Neural progenitor cell (in vitro differentiated cells): Measurements from ENCODE around the gene ZNF718. TPM values are rescaled to one million over a fixed set of nuclear protein-coding genes. Genes with fewer than 3 reads are reported as not detected.

Experiments used
- DNase-seq: peaks from one replicate; pipeline ENCODE4 v3.0.0-alpha.2; 2016; ENCODE audit warnings: low spot score
- H2AFZ ChIP-seq: fragments of 200-600 bp; sonication (generic); replicated peaks from 2 replicates; pipeline ENCODE4 v1.6.1; 2016; ENCODE audit warnings: antibody characterized with exemption
- H3F3A ChIP-seq: fragments of 200-600 bp; sonication (generic); 2 replicates; pipeline ENCODE4 v1.6.1; 2016; ENCODE audit warnings: antibody characterized with exemption, low read depth
- H3K27ac ChIP-seq: fragments of 200-600 bp; sonication (generic); 2 replicates; pipeline ENCODE4 v1.5.1; 2016; ENCODE audit warnings: mild to moderate bottlenecking
- H3K27me3 ChIP-seq: fragments of 200-600 bp; sonication (generic); 2 replicates; pipeline ENCODE4 v1.6.1; 2016; ENCODE audit warnings: mild to moderate bottlenecking, moderate library complexity
- H3K36me3 ChIP-seq: fragments of 200-600 bp; sonication (generic); 2 replicates; pipeline ENCODE4 v1.5.1; 2016
- H3K4me1 ChIP-seq: fragments of 200-600 bp; sonication (generic); 2 replicates; pipeline ENCODE4 v1.6.1; 2016; ENCODE audit warnings: mixed run types
- H3K4me2 ChIP-seq: fragments of 200-600 bp; sonication (generic); 2 replicates; pipeline ENCODE4 v1.6.1; 2016
- H3K4me3 ChIP-seq: fragments of 200-600 bp; sonication (generic); 2 replicates; pipeline ENCODE4 v1.5.1; 2016
- H3K79me2 ChIP-seq: fragments of 200-600 bp; sonication (generic); 2 replicates; pipeline ENCODE4 v1.6.1; 2016; ENCODE audit warnings: low read depth
- H3K9ac ChIP-seq: fragments of 200-600 bp; sonication (generic); 2 replicates; pipeline ENCODE4 v1.6.1; 2016
- H3K9me3 ChIP-seq: fragments of 200-600 bp; sonication (generic); 2 replicates; pipeline ENCODE4 v1.5.1; 2016; ENCODE audit warnings: low read depth
- H4K20me1 ChIP-seq: fragments of 200-600 bp; sonication (generic); 2 replicates; pipeline ENCODE4 v1.6.1; 2016; ENCODE audit warnings: low read depth
- H3K27ac Mint-ChIP-seq: 3 replicates; pipeline ENCODE4 v1.8.0; 2021; ENCODE audit warnings: mixed read lengths
- H3K27me3 Mint-ChIP-seq: 2 replicates; pipeline ENCODE4 v1.8.0; 2022; ENCODE audit warnings: low read depth, mild to moderate bottlenecking, inconsistent platforms, moderate library complexity, mixed read lengths; ENCODE audit not compliant: insufficient read depth
- H3K36me3 Mint-ChIP-seq: 3 replicates; pipeline ENCODE4 v1.8.0; 2021; ENCODE audit warnings: mixed read lengths
- H3K4me1 Mint-ChIP-seq: 3 replicates; pipeline ENCODE4 v1.8.0; 2021; ENCODE audit warnings: mixed read lengths
- H3K4me3 Mint-ChIP-seq: 3 replicates; pipeline ENCODE4 v1.8.0; 2021; ENCODE audit warnings: mild to moderate bottlenecking, moderate library complexity, mixed read lengths
- H3K9me3 Mint-ChIP-seq: 3 replicates; pipeline ENCODE4 v1.8.0; 2020; ENCODE audit warnings: mixed read lengths
- CTCF ChIP-seq: fragments of 200-600 bp; sonication (generic); IDR thresholded peaks from 2 replicates; pipeline ENCODE4 v1.5.1; 2017; ENCODE audit warnings: antibody characterized with exemption, mild to moderate bottlenecking
- EZH2 ChIP-seq: fragments of 200-600 bp; sonication (generic); IDR thresholded peaks from 2 replicates; pipeline ENCODE4 v1.6.1; 2017; ENCODE audit warnings: antibody characterized with exemption, mild to moderate bottlenecking, moderate library complexity
- EZH2phosphoT487 ChIP-seq: fragments of 200-600 bp; sonication (generic); IDR thresholded peaks from 2 replicates; pipeline ENCODE4 v1.6.1; 2017; ENCODE audit warnings: antibody characterized with exemption
- total RNA-seq: library from RNA; depleted of rRNA; stranded (reverse); fragments of >200 nt; gene quantifications from 2 replicates; pipeline ENCODE4 v1.2.3, GENCODE V29; 2015; ENCODE audit warnings: low replicate concordance

Gene ZNF718
- total RNA-seq, 1 donor from 2014 or later = 15.4 TPM

GRCh38 chr4:112771-113170 is 11.5 kb upstream of the ZNF718 start:
- Histone ChIP-seq H3K27me3 (no peaks in the 10 kb centered on the region), H2AFZ (no peak overlapping the region), H3F3A (no peaks in the 10 kb centered on the region), H3K9ac (no peak overlapping the region), H3K4me1 (no peaks in the 10 kb centered on the region), H3K27ac (no peak overlapping the region), H3K4me3 (no peak overlapping the region), H3K4me2 (no peak overlapping the region), H3K79me2 (no peaks in the 10 kb centered on the region), H3K36me3 (no peaks in the 10 kb centered on the region), H3K9me3 (no peaks in the 10 kb centered on the region), H4K20me1 (no peaks in the 10 kb centered on the region)
- TF ChIP-seq EZH2 (no peak), CTCF (no peak), EZH2phosphoT487 (no peak)
- Mint-ChIP-seq H3K36me3 (no peaks in the 10 kb centered on the region), H3K4me3 (no peak overlapping the region), H3K4me1 (no peaks in the 10 kb centered on the region), H3K27ac (no peak overlapping the region), H3K27me3 (peaks cover 15% of the 10 kb centered on the region), H3K9me3 (peaks cover 50% of the 10 kb centered on the region)
- DNase-seq = no peak

DNA sequence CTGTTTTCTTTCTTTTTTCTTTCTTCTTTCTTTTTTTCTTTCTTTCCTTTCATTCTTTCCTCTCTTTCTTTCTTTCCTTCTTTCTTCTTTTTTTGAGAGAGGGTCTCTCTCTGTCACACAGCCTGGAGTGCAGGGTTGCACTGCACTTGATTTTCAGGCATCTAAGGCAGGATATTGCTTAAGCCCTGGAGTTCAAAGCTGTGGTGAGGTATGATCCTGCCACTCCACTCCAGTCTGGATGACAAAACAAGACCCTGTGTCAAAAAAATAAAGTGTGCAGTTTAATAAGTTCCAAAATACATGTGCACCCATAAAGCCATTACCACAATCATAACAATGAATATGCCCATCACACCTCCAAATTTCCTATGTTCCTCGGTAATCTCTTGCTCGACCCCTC is 10.6 kb upstream of the ZNF718 start:
- H3K4me2 ChIP-seq = no peak overlapping the region
- Mint-ChIP-seq H3K27me3 (peaks cover 12% of the 10 kb centered on the region), H3K36me3 (no peaks in the 10 kb centered on the region), H3K4me1 (no peaks in the 10 kb centered on the region), H3K27ac (no peak overlapping the region), H3K9me3 (peaks cover 42% of the 10 kb centered on the region), H3K4me3 (no peak overlapping the region)
- no peak overlapping the region for H3K9ac ChIP-seq
- TF ChIP-seq EZH2 = no peak
- no peak for TF ChIP-seq EZH2phosphoT487
- no peak for TF ChIP-seq CTCF
- H3K79me2 ChIP-seq = no peaks in the 10 kb centered on the region
- no peaks in the 10 kb centered on the region for H3K4me1 ChIP-seq
- no peak overlapping the region for H3K4me3 ChIP-seq
- no peaks in the 10 kb centered on the region for H3K36me3 ChIP-seq
- no peak overlapping the region for H2AFZ ChIP-seq
- no peaks in the 10 kb centered on the region for H3F3A ChIP-seq
- no peak for DNase-seq
- H4K20me1 ChIP-seq = no peaks in the 10 kb centered on the region
- no peaks in the 10 kb centered on the region for H3K27me3 ChIP-seq
- no peaks in the 10 kb centered on the region for H3K9me3 ChIP-seq
- H3K27ac ChIP-seq = no peak overlapping the region

DNA sequence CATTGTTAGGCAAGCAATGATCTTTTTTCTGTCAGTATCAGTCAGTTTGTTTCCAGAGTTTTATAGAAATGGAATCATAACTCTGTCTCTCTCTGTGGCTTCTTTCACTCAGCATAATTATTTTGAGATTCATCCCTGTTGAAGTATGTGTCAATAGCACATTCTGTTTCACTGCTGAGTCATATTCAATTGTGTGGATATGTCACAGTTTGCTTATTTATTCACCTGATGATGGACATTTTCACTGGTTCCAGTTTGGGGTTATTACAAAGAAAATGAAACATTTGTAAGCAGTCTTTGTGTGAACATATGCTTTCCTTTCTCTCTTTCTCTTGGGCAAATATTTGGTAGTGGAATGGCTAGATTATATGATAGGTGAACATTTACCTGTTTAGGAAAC is 10.2 kb upstream of the ZNF718 start:
- no peak overlapping the region for H3K27ac Mint-ChIP-seq
- no peak overlapping the region for H3K4me2 ChIP-seq
- no peak overlapping the region for H3K9ac ChIP-seq
- TF ChIP-seq EZH2phosphoT487 (no peak), EZH2 (no peak), CTCF (no peak)
- no peaks in the 10 kb centered on the region for H3K27me3 ChIP-seq
- H3K27ac ChIP-seq = no peak overlapping the region
- no peak overlapping the region for H3K4me3 Mint-ChIP-seq
- H3K4me3 ChIP-seq = no peak overlapping the region
- no peaks in the 10 kb centered on the region for H4K20me1 ChIP-seq
- no peak for DNase-seq
- no peaks in the 10 kb centered on the region for H3F3A ChIP-seq
- H2AFZ ChIP-seq = no peak overlapping the region
- no peaks in the 10 kb centered on the region for H3K36me3 Mint-ChIP-seq
- no peaks in the 10 kb centered on the region for H3K4me1 Mint-ChIP-seq
- no peaks in the 10 kb centered on the region for H3K36me3 ChIP-seq
- H3K9me3 Mint-ChIP-seq = peaks cover 40% of the 10 kb centered on the region
- peaks cover 12% of the 10 kb centered on the region for H3K27me3 Mint-ChIP-seq
- no peaks in the 10 kb centered on the region for H3K9me3 ChIP-seq
- H3K79me2 ChIP-seq = no peaks in the 10 kb centered on the region
- no peaks in the 10 kb centered on the region for H3K4me1 ChIP-seq

DNA sequence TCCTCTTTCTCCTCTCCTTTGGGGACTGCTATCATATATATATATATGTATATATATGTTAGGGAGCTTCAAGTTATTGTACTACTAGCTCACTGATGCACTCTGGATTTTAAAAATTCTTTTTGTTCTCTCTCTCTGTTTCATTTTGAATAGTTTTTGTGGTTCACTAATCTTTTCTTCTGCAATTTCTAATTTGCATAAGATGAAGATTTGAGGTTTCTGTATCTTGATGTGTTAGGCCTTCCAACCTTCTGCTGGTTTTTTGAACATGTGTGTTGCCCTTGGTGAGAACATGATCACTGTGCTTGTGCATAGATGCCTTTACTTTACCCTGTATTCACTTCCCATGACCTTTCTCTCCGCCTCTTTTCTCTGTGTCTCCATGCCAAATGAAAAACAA is 7.8 kb upstream of the ZNF718 start:
- Histone ChIP-seq H3K27me3 (no peaks in the 10 kb centered on the region), H3K27ac (no peak overlapping the region), H3F3A (no peaks in the 10 kb centered on the region), H3K9ac (no peak overlapping the region), H3K4me3 (no peak overlapping the region), H3K4me2 (no peak overlapping the region), H3K4me1 (no peaks in the 10 kb centered on the region), H4K20me1 (no peaks in the 10 kb centered on the region), H3K9me3 (no peaks in the 10 kb centered on the region), H3K79me2 (no peaks in the 10 kb centered on the region), H3K36me3 (no peaks in the 10 kb centered on the region), H2AFZ (no peak overlapping the region)
- Mint-ChIP-seq H3K4me1 (no peaks in the 10 kb centered on the region), H3K4me3 (no peak overlapping the region), H3K27ac (no peak overlapping the region), H3K36me3 (no peaks in the 10 kb centered on the region), H3K9me3 (peaks cover 36% of the 10 kb centered on the region), H3K27me3 (peaks cover 6% of the 10 kb centered on the region)
- TF ChIP-seq EZH2phosphoT487 = no peak
- TF ChIP-seq EZH2 = no peak
- TF ChIP-seq CTCF = no peak
- no peak for DNase-seq
